ENCODE data around the gene BAZ1A. TPM values are rescaled to one million over a fixed set of nuclear protein-coding genes. Genes with fewer than 3 reads are reported as not detected.

The BAZ1A gene
- total and polyA plus RNA-seq, 4 donors: 4.5 to 44.9 (median 13.3) TPM

- Histone ChIP-seq H3K9me3 (ENCODE audit: control insufficient read depth in 4 of 4, low read length in 3 of 4) (no peaks in the 10 kb centered on the region), H3K4me3 (ENCODE audit: low read depth in 1 of 3, low read length in 3 of 3) (no peak overlapping the region), H3K36me3 (ENCODE audit: control insufficient read depth in 4 of 4, insufficient read depth in 3 of 4, low read depth in 1 of 4, low read length in 3 of 4) (peaks cover 0 to 19% (median 11%) of the 10 kb centered on the region in 4 donors), H3K4me1 (ENCODE audit: control insufficient read depth in 4 of 4, insufficient read depth in 4 of 4, low read length in 3 of 4) (peaks cover 0 to 4% (median 0%) of the 10 kb centered on the region in 4 donors), H3K9ac (ENCODE audit: low read depth in 1 of 2, low read length in 2 of 2) (no peak overlapping the region), H3K27ac (ENCODE audit: low read depth in 1 of 2, low read length in 2 of 2) (no peak overlapping the region), H3K27me3 (ENCODE audit: control insufficient read depth in 4 of 4, insufficient read depth in 4 of 4, low read length in 3 of 4) (no peaks in the 10 kb centered on the region)
- 96% methylated on average over 3 of the region's 3 CpGs for WGBS
- no peak for TF ChIP-seq EGR1 (IDR thresholded peaks at IDR 0.05; ENCODE audit: low read depth in 2 of 2)
- no peak for TF ChIP-seq REST (IDR thresholded peaks at IDR 0.05)
- TF ChIP-seq HNF4A (conservative IDR thresholded peaks at IDR 0.05): no peak
- TF ChIP-seq GABPA (IDR thresholded peaks at IDR 0.05 in 1 of 2, conservative IDR thresholded peaks at IDR 0.05 in 1 of 2): no peak
- TF ChIP-seq FOXA1 (IDR thresholded peaks at IDR 0.05): no peak
- TF ChIP-seq TAF1 (conservative IDR thresholded peaks at IDR 0.05): no peak
- no peak for TF ChIP-seq YY1 (IDR thresholded peaks at IDR 0.05)
- no peak for TF ChIP-seq JUND (IDR thresholded peaks at IDR 0.05)
- TF ChIP-seq HNF4G (IDR thresholded peaks at IDR 0.05): no peak
- no peak for TF ChIP-seq RXRA (IDR thresholded peaks at IDR 0.05)
- TF ChIP-seq SP1 (IDR thresholded peaks at IDR 0.05): no peak
- TF ChIP-seq, protein P1, sequence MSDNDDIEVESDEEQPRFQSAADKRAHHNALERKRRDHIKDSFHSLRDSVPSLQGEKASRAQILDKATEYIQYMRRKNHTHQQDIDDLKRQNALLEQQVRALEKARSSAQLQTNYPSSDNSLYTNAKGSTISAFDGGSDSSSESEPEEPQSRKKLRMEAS (IDR thresholded peaks at IDR 0.05): no peak
- TF ChIP-seq, protein P2, sequence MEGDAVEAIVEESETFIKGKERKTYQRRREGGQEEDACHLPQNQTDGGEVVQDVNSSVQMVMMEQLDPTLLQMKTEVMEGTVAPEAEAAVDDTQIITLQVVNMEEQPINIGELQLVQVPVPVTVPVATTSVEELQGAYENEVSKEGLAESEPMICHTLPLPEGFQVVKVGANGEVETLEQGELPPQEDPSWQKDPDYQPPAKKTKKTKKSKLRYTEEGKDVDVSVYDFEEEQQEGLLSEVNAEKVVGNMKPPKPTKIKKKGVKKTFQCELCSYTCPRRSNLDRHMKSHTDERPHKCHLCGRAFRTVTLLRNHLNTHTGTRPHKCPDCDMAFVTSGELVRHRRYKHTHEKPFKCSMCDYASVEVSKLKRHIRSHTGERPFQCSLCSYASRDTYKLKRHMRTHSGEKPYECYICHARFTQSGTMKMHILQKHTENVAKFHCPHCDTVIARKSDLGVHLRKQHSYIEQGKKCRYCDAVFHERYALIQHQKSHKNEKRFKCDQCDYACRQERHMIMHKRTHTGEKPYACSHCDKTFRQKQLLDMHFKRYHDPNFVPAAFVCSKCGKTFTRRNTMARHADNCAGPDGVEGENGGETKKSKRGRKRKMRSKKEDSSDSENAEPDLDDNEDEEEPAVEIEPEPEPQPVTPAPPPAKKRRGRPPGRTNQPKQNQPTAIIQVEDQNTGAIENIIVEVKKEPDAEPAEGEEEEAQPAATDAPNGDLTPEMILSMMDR (IDR thresholded peaks at IDR 0.05; ENCODE audit: low read depth, low read length, missing input control): no peak
- TF ChIP-seq, protein P3, sequence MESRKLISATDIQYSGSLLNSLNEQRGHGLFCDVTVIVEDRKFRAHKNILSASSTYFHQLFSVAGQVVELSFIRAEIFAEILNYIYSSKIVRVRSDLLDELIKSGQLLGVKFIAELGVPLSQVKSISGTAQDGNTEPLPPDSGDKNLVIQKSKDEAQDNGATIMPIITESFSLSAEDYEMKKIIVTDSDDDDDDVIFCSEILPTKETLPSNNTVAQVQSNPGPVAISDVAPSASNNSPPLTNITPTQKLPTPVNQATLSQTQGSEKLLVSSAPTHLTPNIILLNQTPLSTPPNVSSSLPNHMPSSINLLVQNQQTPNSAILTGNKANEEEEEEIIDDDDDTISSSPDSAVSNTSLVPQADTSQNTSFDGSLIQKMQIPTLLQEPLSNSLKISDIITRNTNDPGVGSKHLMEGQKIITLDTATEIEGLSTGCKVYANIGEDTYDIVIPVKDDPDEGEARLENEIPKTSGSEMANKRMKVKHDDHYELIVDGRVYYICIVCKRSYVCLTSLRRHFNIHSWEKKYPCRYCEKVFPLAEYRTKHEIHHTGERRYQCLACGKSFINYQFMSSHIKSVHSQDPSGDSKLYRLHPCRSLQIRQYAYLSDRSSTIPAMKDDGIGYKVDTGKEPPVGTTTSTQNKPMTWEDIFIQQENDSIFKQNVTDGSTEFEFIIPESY (IDR thresholded peaks at IDR 0.05): no peak
- no peak for TF ChIP-seq RAD21 (IDR thresholded peaks at IDR 0.05)
- TF ChIP-seq, protein P4, sequence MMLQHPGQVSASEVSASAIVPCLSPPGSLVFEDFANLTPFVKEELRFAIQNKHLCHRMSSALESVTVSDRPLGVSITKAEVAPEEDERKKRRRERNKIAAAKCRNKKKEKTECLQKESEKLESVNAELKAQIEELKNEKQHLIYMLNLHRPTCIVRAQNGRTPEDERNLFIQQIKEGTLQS (IDR thresholded peaks at IDR 0.05): no peak
- DNase-seq (ENCODE audit: low spot score): no peak
Measured at GRCh38 chr14:34778744-34779143, 96.4 kb downstream of the BAZ1A start.

DNA sequence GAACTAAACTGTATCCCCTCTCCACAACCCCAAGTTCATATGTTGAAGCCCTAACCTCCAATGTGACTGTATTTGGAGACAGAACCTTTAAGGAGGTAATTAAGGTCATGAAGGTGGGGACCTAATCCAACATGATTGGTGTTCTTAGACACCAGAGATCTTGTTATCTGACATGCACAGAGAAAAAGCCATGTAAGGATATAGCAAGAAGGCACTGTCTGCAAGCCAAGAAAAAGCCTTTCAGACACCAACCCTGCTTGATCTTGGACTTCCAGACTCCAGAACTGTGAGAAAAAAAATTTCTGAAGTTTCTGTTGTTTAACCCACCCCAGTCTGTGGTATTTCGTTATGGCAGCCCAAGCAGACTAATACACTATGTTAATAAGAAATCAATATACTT, 98.5 kb downstream of the BAZ1A start:
- Histone ChIP-seq H3K27ac (ENCODE audit: low read depth in 1 of 2, low read length in 2 of 2) (no peak overlapping the region), H3K4me3 (ENCODE audit: low read depth in 1 of 3, low read length in 3 of 3) (no peak overlapping the region), H3K9me3 (ENCODE audit: control insufficient read depth in 4 of 4, low read length in 3 of 4) (no peaks in the 10 kb centered on the region), H3K4me1 (ENCODE audit: control insufficient read depth in 4 of 4, insufficient read depth in 4 of 4, low read length in 3 of 4) (peaks cover 0 to 4% (median 0%) of the 10 kb centered on the region in 4 donors), H3K36me3 (ENCODE audit: control insufficient read depth in 4 of 4, insufficient read depth in 3 of 4, low read depth in 1 of 4, low read length in 3 of 4) (peaks cover 0 to 12% (median 4%) of the 10 kb centered on the region in 4 donors), H3K9ac (ENCODE audit: low read depth in 1 of 2, low read length in 2 of 2) (no peak overlapping the region), H3K27me3 (ENCODE audit: control insufficient read depth in 4 of 4, insufficient read depth in 4 of 4, low read length in 3 of 4) (no peaks in the 10 kb centered on the region)
- 96% methylated on average over 1 of the region's 1 CpG for WGBS
- no peak for DNase-seq (ENCODE audit: low spot score)
- TF ChIP-seq RAD21 (IDR thresholded peaks at IDR 0.05) (no peak), RXRA (IDR thresholded peaks at IDR 0.05) (no peak), JUND (IDR thresholded peaks at IDR 0.05) (no peak), REST (IDR thresholded peaks at IDR 0.05) (no peak), GABPA (IDR thresholded peaks at IDR 0.05 in 1 of 2, conservative IDR thresholded peaks at IDR 0.05 in 1 of 2) (no peak), YY1 (IDR thresholded peaks at IDR 0.05) (no peak), FOXA1 (IDR thresholded peaks at IDR 0.05) (no peak), HNF4A (conservative IDR thresholded peaks at IDR 0.05) (no peak)
- TF ChIP-seq, protein P4 (IDR thresholded peaks at IDR 0.05): no peak

Data from liver (tissue), 9 donors.